BE2C (cell line): Measurements from ENCODE around the gene SBSN.

Experiments used
- DNase-seq: peaks from one replicate; pipeline ENCODE4 v3.0.0-alpha.2; 2020
- H3K27me3 ChIP-seq: fragments of 250-450 bp; sonication (Bioruptor Pico); 2 replicates; pipeline ENCODE4 v1.5.1; 2020; ENCODE audit warnings: mild to moderate bottlenecking
- H3K36me3 ChIP-seq: fragments of 250-450 bp; sonication (Bioruptor Pico); 2 replicates; pipeline ENCODE4 v1.5.1; 2020; ENCODE audit warnings: mild to moderate bottlenecking
- H3K4me1 ChIP-seq: fragments of 250-450 bp; sonication (Bioruptor Pico); 2 replicates; pipeline ENCODE4 v1.5.1; 2020
- H3K4me3 ChIP-seq: 2 replicates; pipeline ENCODE4 v1.5.1; 2011; ENCODE audit warnings: low read depth, low read length
- H3K9me3 ChIP-seq: fragments of 250-450 bp; sonication (Bioruptor Pico); 2 replicates; pipeline ENCODE4 v1.5.1; 2020
- TF ChIP-seq, protein P1 (sequence below): IDR thresholded peaks from 2 replicates; pipeline ENCODE4 v1.5.1; 2012; ENCODE audit warnings: mild to moderate bottlenecking, low read depth, low read length

The SBSN gene

DNA sequence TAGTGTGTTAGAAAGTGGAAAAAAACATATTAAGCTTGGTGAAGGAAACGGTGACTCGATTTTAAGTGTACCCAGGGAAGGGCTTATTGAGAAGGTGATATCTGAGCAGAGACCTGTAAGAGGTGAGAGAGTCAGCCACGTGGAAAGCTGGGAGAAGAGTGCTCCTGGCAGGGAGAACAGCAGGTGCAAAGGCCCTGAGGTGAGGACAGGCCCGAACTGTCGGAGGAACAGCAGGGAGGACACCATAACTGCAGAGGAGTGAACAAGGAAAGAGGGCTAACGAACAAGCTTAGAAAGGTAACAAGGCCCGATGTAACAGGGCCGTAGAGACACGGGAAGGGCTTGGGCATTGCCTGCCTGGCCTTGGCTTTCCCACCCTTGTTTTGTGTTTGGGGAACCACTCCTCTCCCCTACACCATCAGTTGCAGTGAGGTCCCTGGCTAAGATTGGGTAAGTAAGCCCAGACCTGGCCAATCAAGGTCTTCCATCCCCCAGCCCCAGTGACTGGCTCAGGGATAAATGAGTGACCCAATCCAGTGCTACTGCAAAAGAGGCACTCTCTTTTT is 28.0 kb upstream of the SBSN start:
- peaks cover 5% of the 10 kb centered on the region for H3K4me1 ChIP-seq
- DNase-seq, result no peak
- H3K4me3 ChIP-seq, result no peak overlapping the region
- H3K9me3 ChIP-seq, result no peaks in the 10 kb centered on the region
- no peaks in the 10 kb centered on the region for H3K36me3 ChIP-seq
- TF ChIP-seq, protein P1, sequence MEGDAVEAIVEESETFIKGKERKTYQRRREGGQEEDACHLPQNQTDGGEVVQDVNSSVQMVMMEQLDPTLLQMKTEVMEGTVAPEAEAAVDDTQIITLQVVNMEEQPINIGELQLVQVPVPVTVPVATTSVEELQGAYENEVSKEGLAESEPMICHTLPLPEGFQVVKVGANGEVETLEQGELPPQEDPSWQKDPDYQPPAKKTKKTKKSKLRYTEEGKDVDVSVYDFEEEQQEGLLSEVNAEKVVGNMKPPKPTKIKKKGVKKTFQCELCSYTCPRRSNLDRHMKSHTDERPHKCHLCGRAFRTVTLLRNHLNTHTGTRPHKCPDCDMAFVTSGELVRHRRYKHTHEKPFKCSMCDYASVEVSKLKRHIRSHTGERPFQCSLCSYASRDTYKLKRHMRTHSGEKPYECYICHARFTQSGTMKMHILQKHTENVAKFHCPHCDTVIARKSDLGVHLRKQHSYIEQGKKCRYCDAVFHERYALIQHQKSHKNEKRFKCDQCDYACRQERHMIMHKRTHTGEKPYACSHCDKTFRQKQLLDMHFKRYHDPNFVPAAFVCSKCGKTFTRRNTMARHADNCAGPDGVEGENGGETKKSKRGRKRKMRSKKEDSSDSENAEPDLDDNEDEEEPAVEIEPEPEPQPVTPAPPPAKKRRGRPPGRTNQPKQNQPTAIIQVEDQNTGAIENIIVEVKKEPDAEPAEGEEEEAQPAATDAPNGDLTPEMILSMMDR, result no peak
- peaks cover 4% of the 10 kb centered on the region; the same call in 1 of the 2 replicates for H3K27me3 ChIP-seq

DNA sequence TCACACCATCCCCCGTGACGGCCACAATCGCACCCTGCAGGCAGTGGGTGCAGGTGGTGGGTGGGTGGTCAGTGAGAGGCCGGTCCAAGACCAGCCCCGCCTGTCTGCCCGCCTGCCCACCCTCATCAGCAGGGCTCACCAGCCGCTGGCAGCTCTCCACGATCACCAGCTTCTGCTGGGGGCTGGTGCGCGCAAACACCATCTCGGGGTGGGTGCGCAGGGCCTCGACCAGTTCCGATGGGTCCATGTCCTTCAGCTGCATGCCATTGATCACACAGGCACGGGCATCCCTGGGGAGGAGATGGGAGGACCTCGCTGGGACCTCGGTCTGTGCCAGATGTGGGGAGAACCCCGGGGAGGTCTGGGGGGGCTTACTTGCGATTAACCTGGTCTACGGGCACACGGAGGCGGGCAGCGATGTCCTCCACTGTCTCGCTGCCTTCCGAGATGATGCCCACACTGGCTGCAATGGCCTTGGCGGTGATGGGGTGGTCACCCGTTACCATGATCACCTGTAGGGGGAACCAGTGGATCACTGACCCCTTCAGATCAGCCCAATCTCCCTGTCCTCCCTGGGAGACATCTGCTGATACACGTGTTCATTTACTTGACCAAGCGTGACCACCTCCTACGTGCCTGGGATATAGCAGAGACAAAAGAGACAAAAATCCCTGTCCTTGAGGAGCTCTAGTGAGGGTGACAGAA is 27.3 kb upstream of the SBSN start:
- Histone ChIP-seq H3K9me3 (no peaks in the 10 kb centered on the region), H3K27me3 (peaks cover 4% of the 10 kb centered on the region; the same call in 1 of the 2 replicates), H3K4me3 (no peak overlapping the region), H3K4me1 (peaks cover 5% of the 10 kb centered on the region), H3K36me3 (no peaks in the 10 kb centered on the region)
- DNase-seq, result peak; percentile 68
- TF ChIP-seq, protein P1, result peak; percentile 41

DNA sequence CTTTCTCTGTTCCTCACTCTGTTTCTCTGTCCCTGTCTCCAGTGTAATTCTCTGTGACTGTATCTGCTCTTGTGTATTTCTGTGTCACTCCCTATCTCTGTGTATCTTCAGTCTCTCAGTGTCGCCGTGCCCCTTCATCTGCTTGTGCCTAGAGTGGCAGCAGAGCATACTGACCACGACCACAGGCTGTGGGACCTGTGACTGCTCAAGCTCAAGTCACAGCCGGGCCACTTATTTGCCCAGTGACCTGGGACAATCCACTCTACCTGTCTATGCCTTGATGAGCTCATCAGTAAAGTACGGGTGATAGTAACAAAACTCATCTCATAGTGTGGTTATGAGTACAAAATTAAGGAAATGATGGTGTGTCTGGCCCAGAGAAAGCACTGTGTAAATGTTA is 26.0 kb upstream of the SBSN start:
- DNase-seq, result no peak
- TF ChIP-seq, protein P1, result no peak
- no peaks in the 10 kb centered on the region for H3K36me3 ChIP-seq
- peaks cover 5% of the 10 kb centered on the region for H3K4me1 ChIP-seq
- H3K4me3 ChIP-seq, result no peak overlapping the region
- H3K27me3 ChIP-seq, result no peaks in the 10 kb centered on the region
- H3K9me3 ChIP-seq, result no peaks in the 10 kb centered on the region

DNA sequence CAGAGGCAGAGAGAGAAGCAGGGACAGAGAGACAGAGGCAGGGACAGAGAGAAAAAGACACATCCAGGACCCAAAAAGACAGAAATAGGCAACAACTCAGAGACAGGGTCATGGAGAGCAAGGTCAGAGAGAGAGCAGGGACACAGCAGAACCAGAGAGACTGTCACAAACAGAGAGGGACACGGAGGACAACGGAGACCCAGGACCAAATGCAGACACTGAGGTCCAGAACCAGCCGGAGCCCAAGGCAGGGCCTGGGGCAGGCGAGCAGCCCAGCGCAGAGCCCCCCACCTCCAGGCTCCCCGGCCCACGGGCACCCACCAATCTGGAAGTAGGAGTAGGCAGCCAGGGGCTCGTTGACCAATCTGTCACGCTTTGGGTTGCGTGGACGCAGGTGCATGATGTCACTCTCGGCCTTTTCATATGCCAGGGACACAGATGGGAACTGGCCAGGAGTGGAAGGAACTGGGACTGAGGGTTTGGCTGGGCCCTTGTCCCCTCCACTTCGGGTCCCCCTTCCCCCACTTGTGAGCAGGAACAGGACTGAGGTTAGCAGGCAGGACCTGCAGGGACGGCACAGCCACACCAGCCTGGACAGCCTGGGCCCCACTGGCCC is 25.4 kb upstream of the SBSN start:
- DNase-seq, result no peak
- no peaks in the 10 kb centered on the region for H3K27me3 ChIP-seq
- H3K36me3 ChIP-seq, result no peaks in the 10 kb centered on the region
- TF ChIP-seq, protein P1, result no peak
- H3K4me3 ChIP-seq, result no peak overlapping the region
- peaks cover 5% of the 10 kb centered on the region for H3K4me1 ChIP-seq
- H3K9me3 ChIP-seq, result no peaks in the 10 kb centered on the region

DNA sequence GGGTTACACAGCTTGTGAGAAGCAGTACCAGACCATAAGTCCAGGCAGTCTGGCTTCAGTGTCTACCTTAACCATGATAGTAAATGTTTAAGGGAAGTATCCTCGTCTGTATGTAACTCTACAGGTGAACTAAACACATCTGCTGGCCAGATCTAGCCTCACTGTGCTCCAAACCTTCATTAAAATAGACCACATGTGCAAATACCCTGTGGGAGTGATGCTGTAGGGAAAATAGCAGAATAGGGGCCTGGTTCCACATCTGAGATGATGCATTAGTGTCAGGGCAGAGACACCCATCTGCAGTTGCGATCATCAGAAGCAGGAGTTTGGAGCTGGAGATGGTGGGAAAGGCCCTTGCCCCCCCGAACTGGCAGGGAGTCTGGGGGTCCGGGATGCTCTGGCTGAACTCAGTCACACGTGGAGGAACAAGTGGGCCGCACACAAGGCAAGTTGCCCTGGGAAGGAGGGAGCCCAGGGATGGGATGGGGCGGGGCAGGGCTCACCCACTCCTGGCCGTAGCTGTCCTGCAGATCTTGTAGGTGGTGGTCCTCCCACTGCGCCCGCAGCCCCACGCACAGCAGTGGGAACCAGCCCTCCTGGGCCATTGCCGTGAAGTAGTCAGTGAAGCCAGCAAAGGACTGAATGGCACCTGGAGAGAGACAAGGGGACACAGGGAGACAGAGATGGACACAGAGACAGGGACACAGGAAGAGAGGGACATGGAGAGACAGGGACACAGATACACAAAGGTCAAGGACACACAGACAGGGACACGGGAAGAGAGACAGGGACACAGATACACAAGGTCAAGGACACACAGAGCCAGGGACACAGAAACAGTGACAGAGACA is 24.6 kb upstream of the SBSN start:
- H3K4me1 ChIP-seq, result peaks cover 5% of the 10 kb centered on the region
- DNase-seq, result no peak
- no peaks in the 10 kb centered on the region for H3K36me3 ChIP-seq
- no peak overlapping the region for H3K4me3 ChIP-seq
- TF ChIP-seq, protein P1, result no peak
- no peaks in the 10 kb centered on the region for H3K9me3 ChIP-seq
- no peaks in the 10 kb centered on the region for H3K27me3 ChIP-seq
